K562 (cell line): Measurements from ENCODE around the gene ITPR2. TPM values are rescaled to one million over a fixed set of nuclear protein-coding genes. Genes with fewer than 3 reads are reported as not detected.

Experiments
- ATAC-seq: fragments of 200-7000 bp; cut with Tn5 transposase; 3 replicates; pipeline ENCODE4 v1.9.1; 2020; ENCODE audit warnings: moderate library complexity
- BruUV-seq: library from RNA; stranded (reverse); fragments of 400-500 nt; replicated peaks from 2 replicates; lab custom pipeline; 2021; lab: Mats Ljungman, UMichigan
- CTCF ChIA-PET: fragments of 300-600 bp; formaldehyde crosslinking; extraction: SDS; loops from one replicate; lab custom pipeline; 2021; ENCODE audit warnings: low intra/inter-chr PET ratio; lab: Yijun Ruan, JAX
- POLR2A ChIA-PET: fragments of 300-600, 350-650 bp; sonication (Branson Sonifier 250); formaldehyde crosslinking; extraction: SDS; loops from one replicate; lab custom pipeline; 2021; ENCODE audit warnings: antibody characterized with exemption, inconsistent platforms; lab: Yijun Ruan, JAX
- DNase-seq, 4 experiments: peaks; one replicate each; pipeline versions ENCODE4 v3.0.0 to v3.0.0-alpha.2; 2011 to 2018; ENCODE audit warnings: low spot score in 3 of 4, mixed read lengths in 3 of 4; ENCODE audit errors: extremely low read depth in 1 of 4
- FAIRE-seq: peaks from 2 replicates; lab custom pipeline; 2011; peaks lifted over from hg19 to GRCh38; lab: Jason Lieb, UNC
- H2AFZ ChIP-seq: 2 replicates; pipeline ENCODE4 v1.6.0; 2011; ENCODE audit warnings: low read depth, low read length, control low read depth, inconsistent platforms
- H3K27ac ChIP-seq: fragments of 200-600 bp; 3 replicates; pipeline ENCODE4 v1.8.0; 2011; ENCODE audit warnings: low read depth, mild to moderate bottlenecking, control low read depth, inconsistent platforms, low read length, moderate library complexity, mixed read lengths; ENCODE audit errors: extremely low read depth
- H3K27me3 ChIP-seq, 2 experiments: fragments of 300-600 bp in 1 of 2; 2 replicates in 1 of 2; 3 replicates in 1 of 2; pipeline versions ENCODE4 v1.6.0 to v1.8.0; 2011; ENCODE audit warnings: inconsistent platforms in 2 of 2, low read length in 2 of 2, mild to moderate bottlenecking in 1 of 2, mixed read lengths in 1 of 2, moderate library complexity in 1 of 2; ENCODE audit not compliant: control insufficient read depth in 2 of 2, insufficient read depth in 2 of 2
- H3K36me3 ChIP-seq: fragments of 300-600 bp; 3 replicates; pipeline ENCODE4 v1.8.0; 2011; ENCODE audit warnings: mild to moderate bottlenecking, low read length, inconsistent platforms; ENCODE audit not compliant: control insufficient read depth, insufficient read depth
- H3K4me1 ChIP-seq, 2 experiments: fragments of 200-600 bp in 1 of 2; replicated peaks in 1 of 2; 2 replicates in 1 of 2; 3 replicates in 1 of 2; pipeline versions ENCODE4 v1.5.1 to v1.8.0; 2011; ENCODE audit warnings: inconsistent platforms in 2 of 2, low read length in 2 of 2, mild to moderate bottlenecking in 1 of 2, mixed read lengths in 1 of 2, moderate library complexity in 1 of 2; ENCODE audit not compliant: control insufficient read depth in 2 of 2, insufficient read depth in 2 of 2
- H3K4me2 ChIP-seq: 2 replicates; pipeline ENCODE4 v1.6.1; 2011; ENCODE audit warnings: low read length, control low read depth, inconsistent platforms, mixed read lengths; ENCODE audit not compliant: insufficient read depth
- H3K4me3 ChIP-seq: fragments of 200-600 bp; sonication (generic), shearing (Covaris generic); 2 replicates; pipeline ENCODE4 v1.5.1; 2016; ENCODE audit warnings: control low read depth, inconsistent platforms
- H3K79me2 ChIP-seq: fragments of 200-600 bp; 3 replicates; pipeline ENCODE4 v1.8.0; 2011; ENCODE audit warnings: low read length, inconsistent platforms; ENCODE audit not compliant: control insufficient read depth, insufficient read depth
- H3K9ac ChIP-seq, 2 experiments: 2 replicates each; pipeline versions ENCODE4 v1.6.0 to v1.6.1; 2011; ENCODE audit warnings: low read depth in 2 of 2, low read length in 2 of 2, control low read depth in 1 of 2, inconsistent platforms in 1 of 2, mild to moderate bottlenecking in 1 of 2, mixed read lengths in 1 of 2; ENCODE audit not compliant: insufficient read depth in 1 of 2
- H3K9me1 ChIP-seq: one replicate; pipeline ENCODE4 v1.6.0; 2011; ENCODE audit warnings: inconsistent platforms, mild to moderate bottlenecking, low read length, moderate library complexity; ENCODE audit not compliant: control insufficient read depth, insufficient read depth
- H3K9me3 ChIP-seq: replicated peaks from 2 replicates; pipeline ENCODE4 v1.5.1; 2011; ENCODE audit warnings: low read depth, low read length, inconsistent platforms; ENCODE audit not compliant: control insufficient read depth, insufficient read depth
- H4K20me1 ChIP-seq: replicated peaks from 2 replicates; pipeline ENCODE4 v1.6.1; 2011; ENCODE audit warnings: low read length, inconsistent platforms, mixed read lengths; ENCODE audit not compliant: control insufficient read depth, insufficient read depth
- JUN ChIP-seq, 2 experiments: sonication (generic) in 1 of 2; formaldehyde crosslinking in 1 of 2; IDR thresholded peaks; 2 replicates each; pipeline versions ENCODE4 v1.6.1 to v1.8.0; 2012 to 2022; ENCODE audit warnings: borderline replicate concordance in 2 of 2, mild to moderate bottlenecking in 2 of 2, improper control_type of control experiment in 1 of 2, low read depth in 1 of 2, low read length in 1 of 2, missing genetic modification reagents in 1 of 2
- RFX5 ChIP-seq: IDR thresholded peaks from 2 replicates; pipeline ENCODE4 v1.6.1; 2011; ENCODE audit warnings: low read depth, mild to moderate bottlenecking, improper control_type of control experiment, low read length
- WGBS: fragments of 100-300 bp; shearing (Covaris generic); methylation state at CpG from one replicate; pipeline ENCODE4 v1.1.6; 2016; ENCODE audit warnings: low coverage, mixed read lengths; ENCODE audit not compliant: insufficient coverage; ENCODE audit errors: missing lambda C conversion rate; 5-methylcytosine and 5-hydroxymethylcytosine counted together
- in situ Hi-C: fragments of 300-500 bp; cut with MboI; formaldehyde crosslinking; loops from 4 replicates; pipeline ENCODE4 v1.15.0; 2018; ENCODE audit warnings: inconsistent platforms, mixed read lengths
- intact Hi-C: fragments of 100-400 bp; cut with micrococcal nuclease; formaldehyde crosslinking; loops from 2 replicates; pipeline ENCODE4 v1.14.2; 2022
- polyA plus RNA-seq, 8 experiments: library from polyadenylated mRNA; depleted of rRNA in 4 of 8; stranded (reverse) in 5 of 8; unstranded in 3 of 8; fragments of >200 nt; fragmentation: Nextera tagmentation in 2 of 8; fragmentation: Illumina TruSeq in 1 of 8; extraction: Ambion mirVana in 2 of 8; extraction: Trizol in 1 of 8; gene quantifications; 2 replicates each; pipeline versions ENCODE4 v1.2.1 to v1.2.3, GENCODE V29; 2011 to 2014; ENCODE audit warnings: inconsistent platforms in 1 of 8, missing spikeins in 1 of 8
- total RNA-seq, 7 experiments: library from RNA; depleted of rRNA in 6 of 7; stranded (reverse); fragments of >200 nt in 6 of 7; fragmentation: Illumina TruSeq in 2 of 7; extraction: Trizol in 2 of 7; gene quantifications; 2 replicates each; pipeline versions ENCODE4 v1.2.1 to v1.2.3, GENCODE V29; 2011 to 2021; ENCODE audit warnings: low replicate concordance in 1 of 7
- TF ChIP-seq, protein P1 (sequence below): fragments of 450-650 bp; IDR thresholded peaks from 2 replicates; pipeline ENCODE4 v1.7.0; 2016; ENCODE audit warnings: borderline replicate concordance

Gene ITPR2
- total and polyA plus RNA-seq, 9 of the 15 experiments (the other 6 are each of a cell fraction or from before 2014, with no cell fraction given) = 0.21 to 3.3 (median 0.95) TPM

DNA sequence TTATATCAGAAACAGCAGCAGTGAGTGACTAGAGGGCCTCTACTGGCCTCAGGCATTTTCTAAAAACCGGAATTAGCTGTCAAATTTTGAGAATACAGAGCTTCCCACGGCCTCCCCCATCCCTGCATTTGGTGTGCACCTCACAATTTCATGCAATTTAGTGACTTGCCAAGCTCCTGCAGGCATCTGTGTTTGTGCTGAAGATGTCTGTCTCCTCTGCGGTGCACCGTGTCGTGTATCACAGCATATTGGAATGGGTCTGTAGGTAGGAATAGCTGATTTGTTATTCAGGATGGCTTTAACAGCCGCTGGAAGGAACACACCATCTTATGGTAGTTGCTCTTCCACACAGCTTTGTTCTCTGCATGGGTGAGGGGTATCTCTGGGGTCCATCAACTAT is 497.3 kb downstream of the ITPR2 start:
- no peak for FAIRE-seq
- H3K9ac ChIP-seq = no peak overlapping the region
- H2AFZ ChIP-seq = no peak overlapping the region

More for the DNA sequence above, 497.3 kb downstream of the ITPR2 start:
- ATAC-seq = no peak
- no peaks in the 10 kb centered on the region for H3K79me2 ChIP-seq
- H3K9me3 ChIP-seq = no peaks in the 10 kb centered on the region
- H3K27ac ChIP-seq = no peak overlapping the region
- intact Hi-C loops = no loop called here
- CTCF ChIA-PET = no interaction called here
- BruUV-seq = no TSS peak
- no peak overlapping the region for H3K4me3 ChIP-seq
- TF ChIP-seq, protein P1, sequence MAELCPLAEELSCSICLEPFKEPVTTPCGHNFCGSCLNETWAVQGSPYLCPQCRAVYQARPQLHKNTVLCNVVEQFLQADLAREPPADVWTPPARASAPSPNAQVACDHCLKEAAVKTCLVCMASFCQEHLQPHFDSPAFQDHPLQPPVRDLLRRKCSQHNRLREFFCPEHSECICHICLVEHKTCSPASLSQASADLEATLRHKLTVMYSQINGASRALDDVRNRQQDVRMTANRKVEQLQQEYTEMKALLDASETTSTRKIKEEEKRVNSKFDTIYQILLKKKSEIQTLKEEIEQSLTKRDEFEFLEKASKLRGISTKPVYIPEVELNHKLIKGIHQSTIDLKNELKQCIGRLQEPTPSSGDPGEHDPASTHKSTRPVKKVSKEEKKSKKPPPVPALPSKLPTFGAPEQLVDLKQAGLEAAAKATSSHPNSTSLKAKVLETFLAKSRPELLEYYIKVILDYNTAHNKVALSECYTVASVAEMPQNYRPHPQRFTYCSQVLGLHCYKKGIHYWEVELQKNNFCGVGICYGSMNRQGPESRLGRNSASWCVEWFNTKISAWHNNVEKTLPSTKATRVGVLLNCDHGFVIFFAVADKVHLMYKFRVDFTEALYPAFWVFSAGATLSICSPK = no peak
- no peak for TF ChIP-seq RFX5
- TF ChIP-seq JUN (IDR thresholded peaks at IDR 0.05; ENCODE audit: borderline replicate concordance, low read depth, low read length) = no peak
- TF ChIP-seq JUN (CRISPR knock-in tag; IDR thresholded peaks at IDR 0.05; ENCODE audit: borderline replicate concordance) = no peak
- TF ChIP-seq, all 486 proteins: peak for 0
- POLR2A ChIA-PET = interaction anchor here (1.6 kb wide), 1 partner anchor 12 kb away, joined by 4 read pairs; no protein-coding TSS in a partner anchor
- Histone ChIP-seq H4K20me1 (no peaks in the 10 kb centered on the region), H3K27me3 (peaks cover 5 to 14% of the 10 kb centered on the region in 2 experiments; a peak in 2 of 5 replicates), H3K4me2 (no peak overlapping the region), H3K4me1 (no peaks in the 10 kb centered on the region; a peak in 2 of 5 replicates), H3K9me1 (no peaks in the 10 kb centered on the region), H3K36me3 (no peaks in the 10 kb centered on the region)
- DNase-seq = no peak
- in situ Hi-C loops = no loop called here
- 8% methylated on average over 6 of the region's 6 CpGs for WGBS
